LNCAP (cell line): ENCODE results near the gene SLU7.

ENCODE experiments used
- CTCF ChIP-seq: fragments of 450-650 bp; IDR thresholded peaks from 2 replicates; pipeline ENCODE4 v1.5.1; 2017; ENCODE audit warnings: mild to moderate bottlenecking

The SLU7 gene

GRCh38 chr5:160456480-160457177 lies 37.7 kb upstream of the SLU7 start:
- no peak for TF ChIP-seq CTCF

- no peak for TF ChIP-seq CTCF
Observed at GRCh38 chr5:160455600-160455999, 36.7 kb upstream of the SLU7 start.

- no peak for TF ChIP-seq CTCF
Observed at GRCh38 chr5:160453751-160454150, 34.9 kb upstream of the SLU7 start.

GRCh38 chr5:160452795-160453194 lies 33.9 kb upstream of the SLU7 start:
- no peak for TF ChIP-seq CTCF

- TF ChIP-seq CTCF = no peak
Observed at GRCh38 chr5:160452036-160452435, 33.2 kb upstream of the SLU7 start.

- no peak for TF ChIP-seq CTCF
Observed at GRCh38 chr5:160451281-160451680, 32.4 kb upstream of the SLU7 start.

- no peak for TF ChIP-seq CTCF
Observed at GRCh38 chr5:160450164-160450932, 31.5 kb upstream of the SLU7 start.
